ENCODE measurements around the gene FBXO44. TPM values are rescaled to one million over a fixed set of nuclear protein-coding genes. Genes with fewer than 3 reads are reported as not detected.

The FBXO44 gene
- total and polyA plus RNA-seq, 2 donors from 2014 or later, result 22.5 to 66.6 TPM

- DNase-seq, result no peak
- no peak for FAIRE-seq
- no peaks in the 10 kb centered on the region for H3K27me3 ChIP-seq (ENCODE audit: control insufficient read depth, insufficient read depth, low read length)
- intact Hi-C loops (cut with DNase I), result no loop called here
- no peaks in the 10 kb centered on the region for H3K4me1 ChIP-seq (ENCODE audit: control insufficient read depth in 2 of 3, insufficient read depth in 2 of 3, low read depth in 1 of 3, low read length in 3 of 3)
- no peak overlapping the region for H3K9ac ChIP-seq (ENCODE audit: low read length in 3 of 3)
- TF ChIP-seq CTCF (IDR thresholded peaks at IDR 0.05; ENCODE audit: borderline replicate concordance, extremely low read depth, insufficient read depth), result no peak
- H3K27ac ChIP-seq (ENCODE audit: low read depth in 2 of 2, low read length in 2 of 2), result no peak overlapping the region
- H3K36me3 ChIP-seq (ENCODE audit: control insufficient read depth in 2 of 3, insufficient read depth in 3 of 3, low read length in 3 of 3), result no peaks in the 10 kb centered on the region
- H3K4me3 ChIP-seq (ENCODE audit: low read length in 3 of 3), result no peak overlapping the region
- no peaks in the 10 kb centered on the region for H3K9me3 ChIP-seq (ENCODE audit: control insufficient read depth in 2 of 3, insufficient read depth in 1 of 3, low read length in 3 of 3)
Observed at GRCh38 chr1:11610629-11611180, 44.0 kb upstream of the FBXO44 start.

- Histone ChIP-seq H3K27me3 (ENCODE audit: control insufficient read depth, insufficient read depth, low read length) (no peaks in the 10 kb centered on the region), H3K4me1 (ENCODE audit: control insufficient read depth in 2 of 3, insufficient read depth in 2 of 3, low read depth in 1 of 3, low read length in 3 of 3) (no peaks in the 10 kb centered on the region), H3K36me3 (ENCODE audit: control insufficient read depth in 2 of 3, insufficient read depth in 3 of 3, low read length in 3 of 3) (no peaks in the 10 kb centered on the region), H3K9me3 (ENCODE audit: control insufficient read depth in 2 of 3, insufficient read depth in 1 of 3, low read length in 3 of 3) (no peaks in the 10 kb centered on the region), H3K27ac (ENCODE audit: low read depth in 2 of 2, low read length in 2 of 2) (no peak overlapping the region), H3K9ac (ENCODE audit: low read length in 3 of 3) (no peak overlapping the region), H3K4me3 (ENCODE audit: low read length in 3 of 3) (no peak overlapping the region)
- no peak for FAIRE-seq
- intact Hi-C loops (cut with DNase I), result no loop called here
- DNase-seq, result no peak
- TF ChIP-seq CTCF (IDR thresholded peaks at IDR 0.05; ENCODE audit: borderline replicate concordance, extremely low read depth, insufficient read depth), result no peak
Observed at GRCh38 chr1:11611638-11612327, 42.9 kb upstream of the FBXO44 start.

- H3K9ac ChIP-seq (ENCODE audit: low read length in 3 of 3), result no peak overlapping the region
- H3K4me3 ChIP-seq (ENCODE audit: low read length in 3 of 3), result no peak overlapping the region
- H3K36me3 ChIP-seq (ENCODE audit: control insufficient read depth in 2 of 3, insufficient read depth in 3 of 3, low read length in 3 of 3), result no peaks in the 10 kb centered on the region
- H3K27ac ChIP-seq (ENCODE audit: low read depth in 2 of 2, low read length in 2 of 2), result no peak overlapping the region
- no peaks in the 10 kb centered on the region for H3K4me1 ChIP-seq (ENCODE audit: control insufficient read depth in 2 of 3, insufficient read depth in 2 of 3, low read depth in 1 of 3, low read length in 3 of 3)
- no peak for DNase-seq
- H3K27me3 ChIP-seq (ENCODE audit: control insufficient read depth, insufficient read depth, low read length), result no peaks in the 10 kb centered on the region
- no peaks in the 10 kb centered on the region for H3K9me3 ChIP-seq (ENCODE audit: control insufficient read depth in 2 of 3, insufficient read depth in 1 of 3, low read length in 3 of 3)
- intact Hi-C loops (cut with DNase I), result no loop called here
- TF ChIP-seq CTCF (IDR thresholded peaks at IDR 0.05; ENCODE audit: borderline replicate concordance, extremely low read depth, insufficient read depth), result no peak
- no peak for FAIRE-seq
Observed at GRCh38 chr1:11613347-11613746, 41.3 kb upstream of the FBXO44 start.
